Testis (tissue), 3 donors: ENCODE data around the gene GRK1. TPM values are rescaled to one million over a fixed set of nuclear protein-coding genes. Genes with fewer than 3 reads are reported as not detected.
"Not testable (repeated sequence)": the region's sequence is repeated elsewhere in the genome, so short reads cannot be mapped to it uniquely, and the experiment has no call there.

Experiments used
- DNase-seq: peaks from one replicate; pipeline ENCODE4 v3.0.0-alpha.2; 2019
- H3K27ac ChIP-seq, 2 donors: fragments of 200-600 bp; sonication (generic); one replicate each; pipeline ENCODE4 v1.5.1; 2019
- H3K27me3 ChIP-seq: fragments of 200-600 bp; sonication (generic); one replicate; pipeline ENCODE4 v1.5.1; 2019
- H3K36me3 ChIP-seq: fragments of 200-600 bp; sonication (generic); one replicate; pipeline ENCODE4 v1.5.1; 2017; ENCODE audit warnings: low read depth; ENCODE audit errors: missing control alignments
- H3K4me1 ChIP-seq: fragments of 200-600 bp; sonication (generic); one replicate; pipeline ENCODE4 v1.5.1; 2019
- H3K4me3 ChIP-seq, 2 donors: fragments of 200-600 bp; sonication (generic); one replicate each; pipeline ENCODE4 v1.5.1; 2017 to 2019
- H3K9me3 ChIP-seq: fragments of 200-600 bp; sonication (generic); one replicate; pipeline ENCODE4 v1.5.1; 2017
- POLR2A ChIP-seq: fragments of 450-650 bp; IDR thresholded peaks from one replicate; pipeline ENCODE4 v1.6.1; 2017; ENCODE audit warnings: antibody characterized with exemption, mild to moderate bottlenecking, moderate library complexity
- WGBS, 2 donors: methylation state at CpG; one replicate each; pipeline ENCODE4 v1.1.5; 2018; 5-methylcytosine and 5-hydroxymethylcytosine counted together
- intact Hi-C: fragments of 100-400 bp; cut with DNase I; formaldehyde crosslinking; loops from one replicate; pipeline ENCODE4 v1.15.1; 2023; ENCODE audit warnings: low total_unique reads
- polyA plus RNA-seq: library from polyadenylated mRNA; stranded (reverse); fragments of 350-450 nt; fragmentation: Illumina TruSeq; extraction: RNeasy Lipid Tissue Mini Kit (QIAGEN cat#74804); gene quantifications from one replicate; pipeline ENCODE4 v1.2.3, GENCODE V29; 2014; ENCODE audit warnings: low read depth, low replicate concordance; ENCODE audit not compliant: insufficient read depth
- total RNA-seq, 2 donors: library from RNA; depleted of rRNA; stranded (reverse); fragments of >200 nt; gene quantifications; one replicate each; pipeline ENCODE4 v1.2.3, GENCODE V29; 2016
- TF ChIP-seq, protein P1 (sequence below), 3 experiments: fragments of 450-650 bp in 2 of 3; fragments of 200-600 bp in 1 of 3; sonication (generic) in 1 of 3; IDR thresholded peaks; one replicate each; pipeline ENCODE4 v1.5.1; 2016 to 2019; ENCODE audit warnings: antibody characterized with exemption in 3 of 3, mild to moderate bottlenecking in 2 of 3, moderate library complexity in 1 of 3

The GRK1 gene
- total and polyA plus RNA-seq, 3 donors from 2014 or later: 0.55 to 2.1 (median 0.87) TPM

DNA sequence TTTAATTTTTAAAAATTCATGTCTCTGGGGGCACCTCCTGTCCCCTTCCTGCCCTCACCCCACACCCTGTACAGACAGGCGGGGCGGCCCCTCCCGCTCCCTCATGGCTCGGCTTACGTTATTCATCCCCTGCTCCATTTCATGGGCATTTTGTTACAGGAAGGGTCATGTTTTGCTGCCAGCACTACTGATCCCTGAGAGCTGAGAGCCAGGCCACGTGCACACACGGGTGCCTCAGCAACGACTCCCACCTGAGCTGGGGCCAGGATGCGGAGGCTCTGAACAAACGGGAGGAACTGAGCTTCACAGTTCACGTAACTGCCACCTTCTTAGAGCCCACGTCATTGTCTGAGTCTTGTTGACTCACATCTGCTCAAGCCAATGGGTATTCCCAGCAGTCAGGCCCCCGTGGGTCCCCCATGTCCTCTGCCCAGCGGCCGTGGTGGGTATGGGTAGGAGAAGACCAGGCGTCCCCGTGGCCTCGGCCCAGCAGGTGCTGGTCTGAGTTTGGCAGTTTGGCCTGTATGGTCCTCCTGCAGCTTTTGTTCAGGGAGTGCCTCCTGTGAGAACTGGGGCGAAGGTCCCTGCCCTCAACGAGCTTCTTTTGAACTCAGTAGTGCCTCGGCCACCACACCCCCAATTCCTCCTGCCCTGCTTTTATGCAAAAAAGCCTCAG lies 75.6 kb downstream of the GRK1 start:
- H3K4me3 ChIP-seq: no peak overlapping the region
- H3K4me1 ChIP-seq: no peaks in the 10 kb centered on the region
- no peaks in the 10 kb centered on the region for H3K36me3 ChIP-seq
- no peak for TF ChIP-seq POLR2A
- TF ChIP-seq, protein P1, sequence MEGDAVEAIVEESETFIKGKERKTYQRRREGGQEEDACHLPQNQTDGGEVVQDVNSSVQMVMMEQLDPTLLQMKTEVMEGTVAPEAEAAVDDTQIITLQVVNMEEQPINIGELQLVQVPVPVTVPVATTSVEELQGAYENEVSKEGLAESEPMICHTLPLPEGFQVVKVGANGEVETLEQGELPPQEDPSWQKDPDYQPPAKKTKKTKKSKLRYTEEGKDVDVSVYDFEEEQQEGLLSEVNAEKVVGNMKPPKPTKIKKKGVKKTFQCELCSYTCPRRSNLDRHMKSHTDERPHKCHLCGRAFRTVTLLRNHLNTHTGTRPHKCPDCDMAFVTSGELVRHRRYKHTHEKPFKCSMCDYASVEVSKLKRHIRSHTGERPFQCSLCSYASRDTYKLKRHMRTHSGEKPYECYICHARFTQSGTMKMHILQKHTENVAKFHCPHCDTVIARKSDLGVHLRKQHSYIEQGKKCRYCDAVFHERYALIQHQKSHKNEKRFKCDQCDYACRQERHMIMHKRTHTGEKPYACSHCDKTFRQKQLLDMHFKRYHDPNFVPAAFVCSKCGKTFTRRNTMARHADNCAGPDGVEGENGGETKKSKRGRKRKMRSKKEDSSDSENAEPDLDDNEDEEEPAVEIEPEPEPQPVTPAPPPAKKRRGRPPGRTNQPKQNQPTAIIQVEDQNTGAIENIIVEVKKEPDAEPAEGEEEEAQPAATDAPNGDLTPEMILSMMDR (IDR thresholded peaks at IDR 0.05): no peak
- no peak for DNase-seq
- intact Hi-C loops: no loop called here
- H3K27ac ChIP-seq: no peak overlapping the region
- no peaks in the 10 kb centered on the region for H3K27me3 ChIP-seq
- H3K9me3 ChIP-seq: no peaks in the 10 kb centered on the region
- 86 to 88% methylated on average over 13 to 21 of the region's 21 CpGs for WGBS, 2 donors

DNA sequence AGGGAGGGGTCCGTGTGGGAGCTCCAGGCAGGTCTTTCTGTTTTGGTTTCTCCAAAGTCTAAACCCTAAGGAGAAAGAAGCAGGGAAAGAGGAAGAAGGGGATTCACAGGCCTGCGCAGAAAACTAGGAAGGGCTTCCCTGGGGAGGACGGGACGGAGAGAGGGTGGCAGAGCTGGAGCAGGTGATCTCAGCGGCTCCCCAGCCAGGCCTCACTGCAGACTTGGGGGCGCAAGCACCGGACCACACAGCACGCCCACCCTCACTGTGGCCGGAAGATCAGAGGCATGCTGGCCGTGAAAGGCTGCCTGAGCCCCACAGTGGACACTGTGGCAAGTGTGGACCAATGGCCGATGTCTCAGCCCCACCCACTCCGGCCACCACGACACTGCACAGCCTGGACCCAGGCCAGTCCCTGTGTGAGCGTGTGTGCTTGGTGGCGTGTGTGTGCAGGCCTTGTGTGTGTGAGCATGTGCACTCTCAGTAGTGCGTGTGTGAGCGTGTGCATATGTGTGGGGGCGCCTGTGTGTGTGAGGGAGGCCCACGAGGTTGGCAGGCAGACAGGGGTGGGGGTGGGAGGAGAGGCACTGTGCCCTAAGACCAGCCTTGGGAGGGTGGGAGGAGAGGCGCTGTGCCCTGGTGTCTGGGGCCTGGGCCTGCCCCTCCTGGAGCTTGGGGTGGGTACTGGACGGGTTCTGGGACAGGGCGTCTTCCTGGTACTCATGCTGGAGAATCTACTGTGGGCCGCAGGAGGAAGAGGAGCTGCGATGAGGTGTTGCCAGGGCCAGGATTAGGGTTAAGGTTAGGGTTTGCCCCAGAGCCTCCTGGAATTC lies 76.6 kb downstream of the GRK1 start:
- no peaks in the 10 kb centered on the region for H3K36me3 ChIP-seq
- no peak overlapping the region for H3K27ac ChIP-seq
- no peaks in the 10 kb centered on the region for H3K9me3 ChIP-seq
- H3K27me3 ChIP-seq: no peaks in the 10 kb centered on the region
- no peaks in the 10 kb centered on the region for H3K4me1 ChIP-seq
- H3K4me3 ChIP-seq: no peak overlapping the region
- WGBS, 2 donors: 90 to 92% methylated on average over 17 to 24 of the region's 24 CpGs
- intact Hi-C loops: no loop called here
- no peak for DNase-seq
- no peak for TF ChIP-seq POLR2A
- TF ChIP-seq, protein P1 (IDR thresholded peaks at IDR 0.05): no peak

DNA sequence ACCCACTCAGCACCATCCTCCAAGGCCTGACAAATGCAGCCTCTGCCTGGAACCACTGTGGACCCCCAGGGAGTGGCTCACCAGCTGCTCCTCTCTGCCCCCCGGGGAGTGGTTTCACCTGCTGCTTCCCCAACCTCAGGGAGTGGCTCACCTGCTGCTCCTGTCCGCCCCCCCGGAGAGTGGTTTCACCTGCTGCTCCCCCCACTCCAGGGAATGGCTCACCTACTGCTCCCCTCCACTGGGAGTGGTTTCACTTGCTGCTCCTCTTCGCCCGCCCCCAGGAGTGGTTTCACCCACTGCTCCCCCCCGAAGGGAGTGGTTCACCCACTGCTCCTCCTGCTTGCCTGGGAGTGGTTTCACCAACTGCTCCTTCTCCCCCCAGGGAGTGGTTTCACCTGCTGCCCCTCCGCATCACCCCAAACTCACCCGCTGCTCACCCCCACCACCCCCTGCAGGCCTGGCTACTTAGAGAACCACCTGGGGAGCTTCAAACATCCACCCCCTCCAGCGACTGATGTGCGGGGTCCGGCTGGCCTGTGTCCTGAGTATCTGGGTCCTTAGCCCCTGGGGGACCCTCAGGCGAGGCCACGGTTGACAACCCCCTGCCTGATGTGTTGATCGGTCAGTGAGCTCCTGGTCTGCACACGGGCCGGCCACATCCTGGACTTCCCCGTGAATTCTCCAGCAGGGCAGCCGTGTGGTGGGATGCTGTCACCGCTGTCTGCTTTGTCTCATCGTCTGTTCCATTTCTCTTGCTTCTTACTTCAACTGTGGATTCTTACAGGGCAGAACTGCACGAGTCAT lies 77.4 kb downstream of the GRK1 start:
- Histone ChIP-seq H3K4me3 (no peak overlapping the region), H3K27me3 (no peaks in the 10 kb centered on the region), H3K36me3 (no peaks in the 10 kb centered on the region), H3K27ac (no peak overlapping the region), H3K4me1 (no peaks in the 10 kb centered on the region), H3K9me3 (no peaks in the 10 kb centered on the region)
- no peak for TF ChIP-seq POLR2A
- TF ChIP-seq, protein P1 (IDR thresholded peaks at IDR 0.05): no peak
- 94 to 95% methylated on average over 19 to 21 of the region's 21 CpGs for WGBS, 2 donors
- DNase-seq: no peak
- intact Hi-C loops: no loop called here

DNA sequence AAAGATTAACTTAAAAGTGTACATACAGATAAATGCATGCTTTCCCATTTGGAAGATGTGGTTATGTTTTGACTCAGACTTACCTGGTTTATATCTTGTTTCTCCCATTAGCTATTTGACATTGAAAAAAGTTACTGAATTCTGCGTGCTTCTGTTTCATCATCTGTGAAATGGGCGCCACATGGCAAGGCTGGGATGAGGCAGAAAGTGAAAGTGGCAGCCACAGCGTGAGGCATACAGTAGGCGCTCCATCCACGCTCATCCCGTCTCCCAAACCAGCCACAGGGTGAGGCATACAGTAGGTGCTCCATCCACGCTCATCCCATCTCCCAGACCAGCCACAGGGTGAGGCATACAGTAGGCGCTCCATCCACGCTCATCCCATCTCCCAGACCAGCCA lies 78.0 kb downstream of the GRK1 start:
- intact Hi-C loops: no loop called here
- no peak for DNase-seq
- no peak overlapping the region for H3K4me3 ChIP-seq
- no peaks in the 10 kb centered on the region for H3K27me3 ChIP-seq
- WGBS, 2 donors: 92 to 96% methylated on average over 9 of the region's 9 CpGs
- TF ChIP-seq, protein P1 (IDR thresholded peaks at IDR 0.05): no peak
- no peak for TF ChIP-seq POLR2A
- no peaks in the 10 kb centered on the region for H3K9me3 ChIP-seq
- no peak overlapping the region for H3K27ac ChIP-seq
- H3K4me1 ChIP-seq: no peaks in the 10 kb centered on the region
- no peaks in the 10 kb centered on the region for H3K36me3 ChIP-seq

DNA sequence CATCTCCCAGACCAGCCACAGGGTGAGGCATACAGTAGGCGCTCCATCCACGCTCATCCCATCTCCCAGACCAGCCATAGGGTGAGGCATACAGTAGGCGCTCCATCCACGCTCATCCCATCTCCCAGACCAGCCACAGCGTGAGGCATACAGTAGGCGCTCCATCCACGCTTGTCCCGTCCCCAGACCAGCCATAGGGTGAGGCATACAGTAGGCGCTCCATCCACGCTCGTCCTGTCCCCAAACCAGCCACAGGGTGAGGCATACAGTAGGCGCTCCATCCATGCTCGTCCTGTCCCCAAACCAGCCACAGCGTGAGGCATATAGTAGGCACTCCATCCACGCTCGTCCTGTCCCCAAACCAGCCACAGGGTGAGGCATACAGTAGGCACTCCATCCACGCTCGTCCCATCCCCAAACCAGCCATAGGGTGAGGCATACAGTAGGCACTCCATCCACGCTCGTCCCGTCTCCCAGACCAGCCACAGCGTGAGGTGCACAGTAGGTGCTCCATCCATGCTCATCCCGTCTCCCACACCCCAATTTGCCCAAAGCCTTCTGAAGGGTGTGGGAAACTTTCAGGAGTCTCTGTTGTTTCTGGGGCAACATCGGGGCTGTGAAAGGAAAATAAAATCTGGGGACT lies 78.6 kb downstream of the GRK1 start:
- H3K36me3 ChIP-seq, H3K4me1 ChIP-seq, intact Hi-C loops, DNase-seq, H3K27ac ChIP-seq, H3K4me3 ChIP-seq, H3K27me3 ChIP-seq, H3K9me3 ChIP-seq: not testable (repeated sequence)
- 93% methylated on average over 24 of the region's 24 CpGs for WGBS, 2 donors
